Measurements from ENCODE around the gene SGTB.

SGTB gene, protein sequence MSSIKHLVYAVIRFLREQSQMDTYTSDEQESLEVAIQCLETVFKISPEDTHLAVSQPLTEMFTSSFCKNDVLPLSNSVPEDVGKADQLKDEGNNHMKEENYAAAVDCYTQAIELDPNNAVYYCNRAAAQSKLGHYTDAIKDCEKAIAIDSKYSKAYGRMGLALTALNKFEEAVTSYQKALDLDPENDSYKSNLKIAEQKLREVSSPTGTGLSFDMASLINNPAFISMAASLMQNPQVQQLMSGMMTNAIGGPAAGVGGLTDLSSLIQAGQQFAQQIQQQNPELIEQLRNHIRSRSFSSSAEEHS

GRCh38 chr5:65721720-65722574 is at the start of gene SGTB, which contains the start of gene NLN:
SGTB (minus strand) TSS chr5:65722109; CDS start chr5:65720807, 1,302 bp downstream.
NLN (plus strand) TSS chr5:65722205; CDS start chr5:65722374, 169 bp downstream.
- DNase-seq = peak; percentile 36

- no peak for DNase-seq
Observed at GRCh38 chr5:65771266-65771665, 49.4 kb upstream of the SGTB start.

DNA sequence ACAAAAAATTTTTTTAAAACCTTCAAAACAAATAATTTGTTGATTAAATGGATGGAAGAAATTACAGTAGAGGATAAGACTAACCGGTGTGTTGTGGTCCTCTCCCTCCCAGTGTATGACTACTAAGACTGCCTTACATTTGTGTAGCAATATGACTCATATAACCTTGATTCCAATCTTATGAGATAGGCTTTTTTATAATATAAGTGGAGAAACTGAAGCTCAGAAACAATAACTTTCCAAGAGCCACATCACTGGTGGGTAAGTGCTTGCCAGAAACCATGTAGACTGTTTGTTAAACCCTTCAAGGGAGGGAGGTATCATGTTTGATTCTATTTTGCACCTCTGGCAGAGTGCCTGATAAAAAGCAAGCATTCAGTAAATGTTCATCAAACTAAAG is 47.6 kb upstream of the SGTB start:
- no peak for DNase-seq

- DNase-seq = no peak
Observed at GRCh38 chr5:65768723-65769346, 46.9 kb upstream of the SGTB start.

- DNase-seq = no peak
Observed at GRCh38 chr5:65767565-65767964, 45.7 kb upstream of the SGTB start.

DNA sequence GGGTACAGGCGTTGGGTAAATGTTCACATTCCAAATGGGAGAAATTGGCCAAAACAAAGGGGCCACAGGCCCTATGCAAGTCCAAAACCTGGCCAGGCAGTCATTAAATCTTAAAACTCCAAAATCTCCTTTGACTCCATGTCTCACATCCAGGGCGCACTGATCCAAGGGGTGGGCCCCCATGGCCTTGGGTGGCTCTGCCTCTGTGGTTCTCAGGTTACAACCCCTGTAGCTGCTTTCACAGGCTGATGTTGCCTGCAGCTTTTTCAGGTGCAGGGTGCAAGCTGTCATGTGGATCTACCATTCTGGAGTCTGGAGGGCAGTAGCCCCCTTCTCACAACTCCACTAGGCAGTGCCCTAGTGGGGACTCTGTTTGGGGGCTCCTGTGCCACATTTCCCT is 44.9 kb upstream of the SGTB start:
- no peak for DNase-seq

DNA sequence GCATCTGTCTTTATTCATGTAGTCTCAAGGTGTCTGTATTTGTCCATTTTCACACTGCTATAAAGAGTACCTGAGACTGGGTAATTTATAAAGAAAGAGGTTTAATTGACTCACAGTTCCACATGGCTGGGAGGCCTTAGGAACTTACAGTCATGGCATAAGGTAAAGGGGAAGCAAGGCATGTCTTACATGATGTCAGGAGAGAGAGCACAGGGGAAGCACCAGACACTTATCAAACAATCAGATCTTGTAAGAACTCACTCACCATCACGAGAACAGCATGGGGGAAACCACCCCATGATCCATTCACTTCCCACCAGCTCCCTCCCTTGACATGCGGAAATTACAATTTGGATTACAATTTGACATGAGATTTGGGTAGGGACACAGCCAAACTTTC is 44.3 kb upstream of the SGTB start:
- DNase-seq = no peak

DNA sequence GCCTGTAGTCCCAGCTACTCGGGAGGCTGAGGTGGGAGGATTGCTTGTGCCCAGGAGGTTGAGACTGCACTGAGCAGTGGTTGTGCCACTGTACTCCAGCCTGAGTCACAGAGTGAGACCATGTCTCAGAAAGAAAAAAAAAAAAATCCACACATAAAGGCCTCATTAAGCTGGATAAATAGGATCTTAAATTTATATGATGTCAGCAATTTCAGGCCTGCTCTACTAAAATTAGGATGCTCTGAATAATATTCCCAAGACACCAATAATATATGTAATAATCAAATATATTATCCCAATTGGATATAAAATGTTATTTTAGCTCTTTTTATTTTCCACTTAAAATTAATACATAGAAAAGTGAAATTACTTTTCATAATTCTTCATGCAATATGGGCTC is 43.7 kb upstream of the SGTB start:
- DNase-seq = no peak

GRCh38 chr5:65762234-65762633 is 40.3 kb upstream of the SGTB start:
- no peak for DNase-seq

- no peak for DNase-seq
Observed at GRCh38 chr5:65760504-65761275, 38.8 kb upstream of the SGTB start.

- DNase-seq = no peak
Observed at GRCh38 chr5:65758546-65759144, 36.7 kb upstream of the SGTB start.

DNA sequence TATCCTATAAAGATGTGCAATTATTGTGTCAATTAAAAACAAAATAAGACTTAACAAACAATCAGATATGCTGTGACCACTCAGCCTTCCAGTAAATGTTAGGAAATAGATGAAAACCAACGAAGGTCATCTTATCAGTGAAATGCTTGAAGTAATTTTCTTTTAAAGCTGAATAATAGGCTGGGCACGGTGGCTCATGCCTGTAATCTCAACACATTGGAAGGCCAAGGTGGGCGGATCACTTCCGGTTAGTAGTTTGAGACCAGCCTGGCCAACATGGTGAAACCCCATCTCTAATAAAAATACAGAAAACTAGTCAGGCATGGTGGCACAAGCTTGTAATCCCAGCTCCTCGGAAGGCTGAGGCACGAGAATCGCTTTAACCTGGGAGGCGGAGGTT is 31.3 kb upstream of the SGTB start:
- no peak for DNase-seq

GRCh38 chr5:65750938-65751337 is 29.0 kb upstream of the SGTB start:
- no peak for DNase-seq

DNA sequence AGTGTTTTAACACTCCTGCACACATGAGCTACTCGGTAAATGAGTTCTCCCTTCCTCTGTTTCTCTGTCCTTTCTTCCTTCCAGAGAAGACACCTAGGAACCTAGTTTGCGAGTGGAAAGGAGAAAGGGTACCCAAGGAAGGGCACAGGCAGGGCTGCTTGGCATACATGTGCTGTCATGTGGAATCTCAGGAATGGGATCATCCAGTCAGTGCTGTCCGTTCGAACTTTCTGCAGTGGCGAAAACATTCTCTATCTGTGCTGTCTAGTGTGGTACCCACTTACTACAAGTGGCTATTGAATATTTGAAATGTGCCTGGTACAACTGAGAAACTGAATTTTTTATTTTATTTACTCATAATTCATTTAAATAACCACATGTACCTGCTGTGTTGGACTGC is 28.0 kb upstream of the SGTB start:
- DNase-seq = no peak

GRCh38 chr5:65749221-65749844 is 27.4 kb upstream of the SGTB start:
- no peak for DNase-seq

DNA sequence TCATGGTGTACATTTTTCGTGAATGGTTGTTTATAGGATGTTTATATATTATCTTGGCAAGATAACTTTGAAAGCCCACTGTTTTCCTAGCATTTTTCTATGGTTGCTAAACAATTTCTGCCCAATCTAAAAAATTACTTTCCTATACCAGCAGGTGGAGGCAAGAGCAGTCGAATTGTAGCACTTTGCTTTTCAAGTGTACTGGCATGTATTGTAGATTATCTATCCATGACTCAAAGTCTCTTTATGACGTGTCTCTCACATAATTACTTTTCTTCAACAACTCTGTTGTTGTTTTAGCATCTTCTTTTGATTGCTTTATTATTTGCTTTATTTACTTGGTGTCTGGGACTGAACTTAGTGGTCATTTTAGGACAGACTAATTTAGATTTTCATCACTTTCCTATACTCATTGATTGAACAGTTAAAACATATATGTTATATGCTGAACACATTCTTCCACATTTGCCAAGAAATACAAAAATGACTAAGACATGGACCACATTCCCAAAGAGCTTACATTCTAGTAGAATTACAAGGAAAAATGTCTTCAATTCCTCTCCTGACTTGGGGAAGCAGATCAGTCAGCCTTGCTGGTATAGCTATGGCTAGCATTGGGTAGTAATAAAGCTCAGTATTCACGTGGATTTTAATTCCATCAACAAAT is 20.8 kb upstream of the SGTB start:
- DNase-seq = peak; percentile 31

GRCh38 chr5:65739162-65739561 is 17.3 kb upstream of the SGTB start:
- no peak for DNase-seq

- DNase-seq = no peak
Observed at GRCh38 chr5:65738305-65738704, 16.4 kb upstream of the SGTB start.

GRCh38 chr5:65737842-65738241 is 15.9 kb upstream of the SGTB start:
- DNase-seq = no peak

- no peak for DNase-seq
Observed at GRCh38 chr5:65736011-65736410, 14.1 kb upstream of the SGTB start.

DNA sequence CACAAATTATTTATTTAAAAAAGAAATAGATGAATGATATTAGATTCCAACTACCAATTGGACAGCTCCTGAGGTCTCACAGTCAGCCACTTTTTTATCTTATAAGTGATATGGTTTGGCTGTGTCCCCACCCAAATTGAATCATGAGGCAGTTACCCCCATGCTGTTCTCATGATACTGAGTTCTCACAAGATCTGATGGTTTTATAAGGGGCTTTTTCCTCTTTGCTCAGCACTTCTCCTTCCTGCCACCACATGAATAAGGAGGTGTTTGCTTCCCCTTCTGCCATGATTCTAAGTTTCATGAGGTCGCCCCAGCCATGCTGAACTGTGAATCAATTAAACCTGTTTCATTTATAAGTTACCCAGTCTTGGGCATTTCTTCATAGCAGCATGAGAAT is 13.0 kb upstream of the SGTB start:
- no peak for DNase-seq
